SK-N-MC (cell line): ENCODE results near the gene SPATA2.

Experiments
- EZH2 ChIP-seq: fragments of 200-600 bp; sonication (generic); IDR thresholded peaks from one replicate; pipeline ENCODE4 v1.6.1; 2017; ENCODE audit warnings: antibody characterized with exemption
- FOXP2 ChIP-seq: optimal IDR thresholded peaks from 2 replicates; pipeline ENCODE3; 2011; ENCODE audit warnings: mild to moderate bottlenecking, moderate library complexity; ENCODE audit not compliant: insufficient read depth; ENCODE audit errors: extremely low read length, control extremely low read depth
- POLR2AphosphoS5 ChIP-seq: IDR thresholded peaks from 2 replicates; pipeline ENCODE4 v1.6.1; 2012; ENCODE audit warnings: mild to moderate bottlenecking, low read depth, low read length, borderline replicate concordance

- TF ChIP-seq EZH2 (no peak), POLR2AphosphoS5 (no peak), FOXP2 (no peak)
Observed at GRCh38 chr20:49892817-49893216, 22.5 kb downstream of the SPATA2 start.
